GM12801 (cell line): ENCODE data around the gene RFPL2.

Experiments
- TF ChIP-seq, protein P1 (sequence below): IDR thresholded peaks from one replicate; pipeline ENCODE4 v1.5.1; 2011; ENCODE audit warnings: control low read depth; ENCODE audit not compliant: insufficient read length; ENCODE audit errors: extremely low read depth

Gene RFPL2

DNA sequence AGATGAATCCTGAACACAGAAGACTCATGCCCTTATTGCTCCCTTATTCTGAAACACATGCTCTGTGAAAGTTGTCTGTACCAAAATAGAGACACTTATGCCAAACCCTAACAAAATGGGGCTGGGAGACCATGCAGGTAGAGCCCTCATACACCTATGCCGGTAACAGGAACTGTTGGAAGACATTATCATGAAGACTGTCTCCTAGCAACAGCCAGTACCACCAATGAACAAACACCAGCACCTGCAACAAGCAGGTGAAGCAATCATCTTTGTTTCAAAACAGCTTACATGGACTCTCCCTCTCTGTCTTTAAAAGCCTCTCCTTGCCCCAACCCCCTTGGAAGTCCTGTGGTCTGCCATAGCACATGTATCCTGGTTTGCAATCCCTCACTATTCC is 33.0 kb upstream of the RFPL2 start:
- TF ChIP-seq, protein P1, sequence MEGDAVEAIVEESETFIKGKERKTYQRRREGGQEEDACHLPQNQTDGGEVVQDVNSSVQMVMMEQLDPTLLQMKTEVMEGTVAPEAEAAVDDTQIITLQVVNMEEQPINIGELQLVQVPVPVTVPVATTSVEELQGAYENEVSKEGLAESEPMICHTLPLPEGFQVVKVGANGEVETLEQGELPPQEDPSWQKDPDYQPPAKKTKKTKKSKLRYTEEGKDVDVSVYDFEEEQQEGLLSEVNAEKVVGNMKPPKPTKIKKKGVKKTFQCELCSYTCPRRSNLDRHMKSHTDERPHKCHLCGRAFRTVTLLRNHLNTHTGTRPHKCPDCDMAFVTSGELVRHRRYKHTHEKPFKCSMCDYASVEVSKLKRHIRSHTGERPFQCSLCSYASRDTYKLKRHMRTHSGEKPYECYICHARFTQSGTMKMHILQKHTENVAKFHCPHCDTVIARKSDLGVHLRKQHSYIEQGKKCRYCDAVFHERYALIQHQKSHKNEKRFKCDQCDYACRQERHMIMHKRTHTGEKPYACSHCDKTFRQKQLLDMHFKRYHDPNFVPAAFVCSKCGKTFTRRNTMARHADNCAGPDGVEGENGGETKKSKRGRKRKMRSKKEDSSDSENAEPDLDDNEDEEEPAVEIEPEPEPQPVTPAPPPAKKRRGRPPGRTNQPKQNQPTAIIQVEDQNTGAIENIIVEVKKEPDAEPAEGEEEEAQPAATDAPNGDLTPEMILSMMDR = no peak

- TF ChIP-seq, protein P1 = no peak
Observed at GRCh38 chr22:32236970-32237369, 32.1 kb upstream of the RFPL2 start.

- TF ChIP-seq, protein P1 = no peak
Observed at GRCh38 chr22:32233091-32233490, 28.2 kb upstream of the RFPL2 start.

GRCh38 chr22:32232191-32232830 is 27.4 kb upstream of the RFPL2 start:
- TF ChIP-seq, protein P1 = no peak

DNA sequence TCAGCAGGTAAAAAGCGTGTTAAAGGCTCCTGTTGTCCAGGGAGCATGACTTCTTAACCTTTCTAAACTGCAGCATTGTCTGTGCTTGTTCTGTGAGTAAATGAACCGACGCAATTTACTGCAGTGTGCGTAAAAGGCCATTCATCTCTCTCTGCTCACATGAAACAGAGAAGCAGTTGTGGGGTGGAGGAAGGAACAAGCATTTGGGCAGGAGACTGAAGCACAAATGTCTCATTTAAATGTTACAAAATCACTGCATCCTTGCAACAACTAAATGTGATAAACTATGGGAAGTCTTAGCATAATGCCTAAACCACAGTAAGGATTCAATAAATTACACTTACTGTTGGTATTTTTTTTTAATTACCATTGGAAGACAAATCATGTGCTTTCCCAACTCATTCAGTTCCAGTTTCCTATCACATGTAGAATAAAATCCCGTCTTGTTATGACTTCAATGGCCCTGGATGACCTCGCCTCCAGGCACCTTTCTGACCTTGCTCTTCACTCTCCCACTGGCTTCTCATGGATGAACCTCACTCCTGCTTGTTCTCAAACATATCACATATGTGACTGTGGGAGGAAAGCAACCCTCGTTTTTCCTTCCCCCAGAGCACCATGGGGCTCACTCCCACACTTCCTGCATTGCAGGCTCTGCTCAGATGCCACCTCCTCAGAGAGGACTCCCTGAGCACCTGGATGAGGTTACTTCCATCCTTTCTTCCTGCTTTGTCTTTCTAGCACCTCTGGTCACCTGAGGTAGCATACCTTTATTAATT is 21.6 kb upstream of the RFPL2 start:
- TF ChIP-seq, protein P1 = no peak

DNA sequence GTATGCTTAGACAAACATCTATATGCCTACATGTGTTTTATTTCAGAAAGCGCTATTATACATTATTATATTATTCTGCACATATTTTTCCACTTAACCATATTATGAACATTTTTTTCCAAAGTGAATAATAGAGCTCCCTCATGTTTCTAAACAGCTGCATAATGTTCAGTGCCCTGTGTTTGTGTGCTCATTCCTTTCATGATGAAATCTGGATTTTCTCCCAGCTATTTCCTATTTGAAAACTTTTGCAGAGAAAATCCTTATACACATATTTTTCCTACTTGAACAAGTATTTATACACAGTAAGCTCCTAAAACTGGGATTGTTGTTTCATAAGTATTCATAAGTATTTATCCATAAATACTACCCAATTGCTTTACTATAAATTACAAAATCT is 18.1 kb upstream of the RFPL2 start:
- TF ChIP-seq, protein P1 = no peak

DNA sequence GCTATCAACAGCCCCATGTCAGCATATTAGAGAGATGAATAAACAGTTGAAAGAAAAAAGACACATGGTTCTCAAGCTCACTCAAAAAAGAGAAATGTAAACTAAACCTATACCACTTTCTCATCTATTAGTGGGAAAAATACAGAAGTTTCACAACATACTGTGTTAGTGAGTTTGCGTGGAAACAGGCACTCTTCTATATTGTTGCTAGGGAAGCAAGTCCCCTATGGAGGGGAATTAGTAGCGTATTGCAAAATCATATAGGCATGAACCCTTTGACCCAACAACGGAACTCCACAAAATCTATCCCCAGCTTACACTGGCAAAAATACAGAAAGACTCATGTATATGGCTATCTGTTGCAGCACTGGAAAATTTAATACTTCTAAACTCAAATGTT is 14.2 kb upstream of the RFPL2 start:
- TF ChIP-seq, protein P1 = no peak
